Stimulated activated CD4-positive, alpha-beta T cell treated with anti-CD3 and anti-CD28 coated beads, Interleukin-1b, Interleukin-23, amount 100 ng/mL, for 1 hour (primary cell): ENCODE results near the gene CENPQ.
"Not testable (repeated sequence)": the region's sequence is repeated elsewhere in the genome, so short reads cannot be mapped to it uniquely, and the experiment has no call there.

ENCODE experiments used
- DNase-seq, 2 donors: peaks; one replicate each; pipeline ENCODE4 v3.0.0-alpha.2; 2020; ENCODE audit warnings: low read depth in 2 of 2

Gene CENPQ

GRCh38 chr6:49462927-49463611, at the start of gene CENPQ, which contains the start of gene MMUT:
Gene CENPQ, plus strand, starts transcription at chr6:49463370. Its CDS starts 6,807 bp downstream, at chr6:49470177.
Gene MMUT, minus strand, starts transcription at chr6:49463253. Its CDS starts 3,787 bp downstream, at chr6:49459466.
- DNase-seq, result peak; percentile 66 to 75

- no peak for DNase-seq
Measured at GRCh38 chr6:49415358-49415757, 47.8 kb upstream of the CENPQ start.

GRCh38 chr6:49416195-49416594, 47.0 kb upstream of the CENPQ start:
- no peak for DNase-seq

- DNase-seq, result no peak
Measured at GRCh38 chr6:49423817-49424216, 39.4 kb upstream of the CENPQ start.

- no peak for DNase-seq
Measured at GRCh38 chr6:49430187-49430586, 33.0 kb upstream of the CENPQ start.

- no peak for DNase-seq
Measured at GRCh38 chr6:49430866-49431265, 32.3 kb upstream of the CENPQ start.

- DNase-seq, result no peak
Measured at GRCh38 chr6:49453221-49453620, 9.9 kb upstream of the CENPQ start.

GRCh38 chr6:49454787-49455709, 8.1 kb upstream of the CENPQ start:
- no peak for DNase-seq

GRCh38 chr6:49457771-49458170, 5.4 kb upstream of the CENPQ start:
- no peak for DNase-seq

- no peak for DNase-seq
Measured at GRCh38 chr6:49462071-49462470, 1.1 kb upstream of the CENPQ start.

GRCh38 chr6:49462599-49462926, 607 bp upstream of the CENPQ start:
- no peak for DNase-seq

GRCh38 chr6:49463612-49463967, 420 bp downstream of the CENPQ start:
- DNase-seq, result no peak

- no peak for DNase-seq
Measured at GRCh38 chr6:49464691-49465090, 1.5 kb downstream of the CENPQ start.

GRCh38 chr6:49468042-49468441, 4.9 kb downstream of the CENPQ start:
- DNase-seq, result no peak

- DNase-seq, result not testable (repeated sequence)
Measured at GRCh38 chr6:49476564-49476963, 13.4 kb downstream of the CENPQ start.

- DNase-seq, result no peak
Measured at GRCh38 chr6:49479308-49479970, 16.3 kb downstream of the CENPQ start.

GRCh38 chr6:49481846-49482245, 18.7 kb downstream of the CENPQ start:
- not testable (repeated sequence) for DNase-seq

- not testable (repeated sequence) for DNase-seq
Measured at GRCh38 chr6:49483380-49483779, 20.2 kb downstream of the CENPQ start.

GRCh38 chr6:49490633-49491032, 27.5 kb downstream of the CENPQ start:
- no peak for DNase-seq

- DNase-seq, result no peak
Measured at GRCh38 chr6:49497304-49497703, 34.1 kb downstream of the CENPQ start.

- DNase-seq, result no peak
Measured at GRCh38 chr6:49499126-49499525, 36.0 kb downstream of the CENPQ start.

GRCh38 chr6:49499623-49500022, 36.5 kb downstream of the CENPQ start, which contains the start of gene GLYATL3:
Gene GLYATL3, plus strand, starts transcription at chr6:49499923. Its CDS starts 12,068 bp downstream, at chr6:49511991.
- no peak for DNase-seq
